H9 (cell line): Measurements from ENCODE around the gene GTF3C1. TPM values are rescaled to one million over a fixed set of nuclear protein-coding genes. Genes with fewer than 3 reads are reported as not detected.

Experiments
- DNase-seq: peaks from one replicate; pipeline ENCODE4 v3.0.0-alpha.2; 2017
- H2AFZ ChIP-seq: one replicate; pipeline ENCODE4 v1.6.1; 2013; ENCODE audit warnings: mild to moderate bottlenecking, low read length, control low read depth, moderate library complexity
- H2AK5ac ChIP-seq: 2 replicates; pipeline ENCODE4 v1.6.1; 2013; ENCODE audit warnings: low read length, control low read depth, mixed read lengths; ENCODE audit not compliant: insufficient read length
- H2BK120ac ChIP-seq: one replicate; pipeline ENCODE4 v1.6.1; 2013; ENCODE audit warnings: low read depth, mild to moderate bottlenecking, low read length, control low read depth, inconsistent platforms; ENCODE audit not compliant: poor library complexity, severe bottlenecking
- H2BK12ac ChIP-seq: 2 replicates; pipeline ENCODE4 v1.6.1; 2013; ENCODE audit warnings: low read length, control low read depth, mixed read lengths, low read depth; ENCODE audit not compliant: insufficient read length
- H2BK15ac ChIP-seq: 2 replicates; pipeline ENCODE4 v1.6.1; 2013; ENCODE audit warnings: low read depth, low read length, control low read depth
- H2BK20ac ChIP-seq: one replicate; pipeline ENCODE4 v1.6.1; 2013; ENCODE audit warnings: low read depth, mild to moderate bottlenecking, low read length, control low read depth, inconsistent platforms; ENCODE audit not compliant: poor library complexity, severe bottlenecking
- H2BK5ac ChIP-seq: 2 replicates; pipeline ENCODE4 v1.6.1; 2013; ENCODE audit warnings: low read length, control low read depth, mixed read lengths; ENCODE audit not compliant: insufficient read length
- H3K14ac ChIP-seq: 2 replicates; pipeline ENCODE4 v1.6.1; 2013; ENCODE audit warnings: low read length, control low read depth; ENCODE audit not compliant: insufficient read depth
- H3K18ac ChIP-seq: 2 replicates; pipeline ENCODE4 v1.6.1; 2013; ENCODE audit warnings: low read depth, mild to moderate bottlenecking, mixed read lengths, low read length, control low read depth; ENCODE audit not compliant: insufficient read length
- H3K23ac ChIP-seq: 2 replicates; pipeline ENCODE4 v1.6.1; 2013; ENCODE audit warnings: low read length, control low read depth, mixed read lengths, low read depth; ENCODE audit not compliant: insufficient read length
- H3K23me2 ChIP-seq: 2 replicates; pipeline ENCODE4 v1.6.1; 2013; ENCODE audit warnings: low read depth, mild to moderate bottlenecking, mixed read lengths, low read length, control low read depth; ENCODE audit not compliant: insufficient read length, poor library complexity, severe bottlenecking
- H3K27ac ChIP-seq: 2 replicates; pipeline ENCODE4 v1.5.1; 2013; ENCODE audit warnings: low read length, control low read depth, mixed read lengths, low read depth; ENCODE audit not compliant: insufficient read length
- H3K27me3 ChIP-seq: 2 replicates; pipeline ENCODE4 v1.6.1; 2013; ENCODE audit warnings: low read length, control low read depth, inconsistent platforms; ENCODE audit not compliant: insufficient read depth
- H3K4ac ChIP-seq: 2 replicates; pipeline ENCODE4 v1.6.1; 2013; ENCODE audit warnings: low read depth, mild to moderate bottlenecking, control low read depth, inconsistent platforms, low read length, moderate library complexity
- H3K4me1 ChIP-seq: 2 replicates; pipeline ENCODE4 v1.6.1; 2013; ENCODE audit warnings: low read length, control low read depth, inconsistent platforms; ENCODE audit not compliant: insufficient read depth
- H3K4me2 ChIP-seq: 2 replicates; pipeline ENCODE4 v1.6.1; 2013; ENCODE audit warnings: low read length, control low read depth, mixed read lengths; ENCODE audit not compliant: insufficient read length, insufficient read depth
- H3K56ac ChIP-seq: 2 replicates; pipeline ENCODE4 v1.6.1; 2013; ENCODE audit warnings: low read depth, mild to moderate bottlenecking, mixed read lengths, low read length, control low read depth; ENCODE audit not compliant: insufficient read length
- H3K79me1 ChIP-seq: 2 replicates; pipeline ENCODE4 v1.6.1; 2013; ENCODE audit warnings: low read depth, mild to moderate bottlenecking, moderate library complexity, low read length, control low read depth, inconsistent platforms; ENCODE audit not compliant: insufficient read depth, poor library complexity, severe bottlenecking
- H3K79me2 ChIP-seq: 2 replicates; pipeline ENCODE4 v1.6.1; 2013; ENCODE audit warnings: low read length, control low read depth, inconsistent platforms; ENCODE audit not compliant: insufficient read depth
- H3K9ac ChIP-seq: 2 replicates; pipeline ENCODE4 v1.6.1; 2013; ENCODE audit warnings: low read length, control low read depth, mixed read lengths; ENCODE audit not compliant: insufficient read length; ENCODE audit errors: extremely low read depth
- H3K9me3 ChIP-seq: one replicate; pipeline ENCODE4 v1.6.1; 2013; ENCODE audit warnings: low read depth, low read length, inconsistent platforms; ENCODE audit not compliant: control insufficient read depth
- H3T11ph ChIP-seq: one replicate; pipeline ENCODE4 v1.6.1; 2013; ENCODE audit warnings: mild to moderate bottlenecking, low read length, control low read depth, inconsistent platforms
- H4K20me1 ChIP-seq: one replicate; pipeline ENCODE4 v1.6.1; 2013; ENCODE audit not compliant: control insufficient read depth, insufficient read length, insufficient read depth
- H4K5ac ChIP-seq: 2 replicates; pipeline ENCODE4 v1.6.1; 2013; ENCODE audit warnings: low read depth, mild to moderate bottlenecking, mixed read lengths, low read length, control low read depth; ENCODE audit not compliant: insufficient read length
- H4K8ac ChIP-seq: replicated peaks from 2 replicates; pipeline ENCODE4 v1.6.1; 2013; ENCODE audit warnings: low read length, control low read depth, mixed read lengths, low read depth; ENCODE audit not compliant: insufficient read length
- H4K91ac ChIP-seq: 2 replicates; pipeline ENCODE4 v1.6.1; 2013; ENCODE audit warnings: low read depth, mild to moderate bottlenecking, moderate library complexity, mixed read lengths, low read length, control low read depth; ENCODE audit not compliant: insufficient read length
- H3K27ac Mint-ChIP-seq, 3 experiments: 2 replicates in 2 of 3; 3 replicates in 1 of 3; pipeline ENCODE4 v1.8.0; 2020 to 2021; ENCODE audit warnings: mixed read lengths in 3 of 3, mild to moderate bottlenecking in 1 of 3, moderate library complexity in 1 of 3
- H3K27me3 Mint-ChIP-seq: 2 replicates; pipeline ENCODE4 v1.8.0; 2021; ENCODE audit warnings: low read depth, mild to moderate bottlenecking, moderate library complexity, mixed read lengths
- H3K36me3 Mint-ChIP-seq, 3 experiments: 2 replicates in 2 of 3; 3 replicates in 1 of 3; pipeline ENCODE4 v1.8.0; 2020 to 2021; ENCODE audit warnings: low read depth in 3 of 3, mixed read lengths in 3 of 3; ENCODE audit not compliant: insufficient read depth in 1 of 3
- H3K4me1 Mint-ChIP-seq, 2 experiments: 2 replicates each; pipeline ENCODE4 v1.8.0; 2020; ENCODE audit warnings: mixed read lengths in 2 of 2
- H3K4me3 Mint-ChIP-seq, 2 experiments: 2 replicates in 1 of 2; 3 replicates in 1 of 2; pipeline ENCODE4 v1.8.0; 2020 to 2021; ENCODE audit warnings: mild to moderate bottlenecking in 2 of 2, mixed read lengths in 2 of 2, moderate library complexity in 1 of 2
- H3K9me3 Mint-ChIP-seq, 2 experiments: 2 replicates in 1 of 2; 3 replicates in 1 of 2; pipeline ENCODE4 v1.8.0; 2020; ENCODE audit warnings: mild to moderate bottlenecking in 2 of 2, mixed read lengths in 2 of 2, moderate library complexity in 1 of 2
- CTCF ChIP-seq: fragments of 200-600 bp; sonication (generic); conservative IDR thresholded peaks from 3 replicates; pipeline ENCODE4 v1.8.0; 2021; ENCODE audit warnings: antibody characterized with exemption, mild to moderate bottlenecking
- WGBS: extraction: QIAGEN DNeasy Blood & Tissue Kit; methylation state at CpG from one replicate; pipeline ENCODE4 v1.1.7; 2013; ENCODE audit warnings: missing lambda C conversion rate, low lambda C conversion rate, mixed read lengths; ENCODE audit not compliant: insufficient read length; ENCODE audit errors: extremely low coverage; 5-methylcytosine and 5-hydroxymethylcytosine counted together
- total RNA-seq: library from RNA; stranded (reverse); gene quantifications from 2 replicates; pipeline ENCODE4 v1.2.1, GENCODE V29; 2021

Gene GTF3C1
- total RNA-seq, 1 experiment from 2014 or later, result 113 TPM

GRCh38 chr16:27566417-27566816 lies 16.7 kb upstream of the GTF3C1 start:
- Histone ChIP-seq H3K79me2 (no peaks in the 10 kb centered on the region), H3K23ac (no peak overlapping the region), H3K18ac (no peak overlapping the region), H3K79me1 (no peaks in the 10 kb centered on the region), H2BK12ac (no peak overlapping the region), H4K20me1 (no peaks in the 10 kb centered on the region), H2BK20ac (no peak overlapping the region), H3K14ac (no peak overlapping the region), H4K8ac (no peak overlapping the region), H3K4me1 (no peaks in the 10 kb centered on the region), H3T11ph (no peak overlapping the region), H2BK15ac (no peak overlapping the region), H3K27me3 (no peaks in the 10 kb centered on the region), H3K4me2 (no peak overlapping the region), H2AFZ (no peak overlapping the region), H4K5ac (no peak overlapping the region), H3K23me2 (no peaks in the 10 kb centered on the region), H3K56ac (no peak overlapping the region), H3K27ac (no peak overlapping the region), H2AK5ac (no peak overlapping the region), H4K91ac (no peak overlapping the region), H3K9ac (no peak overlapping the region), H3K4ac (no peak overlapping the region), H2BK5ac (no peak overlapping the region), H3K9me3 (no peaks in the 10 kb centered on the region), H2BK120ac (no peak overlapping the region)
- no peak for TF ChIP-seq CTCF
- no peaks in the 10 kb centered on the region for H3K36me3 Mint-ChIP-seq
- no peak for DNase-seq
- no CpG with 5 or more reads among the region's 6 CpGs for WGBS
- no peaks in the 10 kb centered on the region for H3K9me3 Mint-ChIP-seq
- H3K4me3 Mint-ChIP-seq, result no peak overlapping the region
- H3K27me3 Mint-ChIP-seq, result no peaks in the 10 kb centered on the region
- H3K27ac Mint-ChIP-seq, result no peak overlapping the region
- H3K4me1 Mint-ChIP-seq, result no peaks in the 10 kb centered on the region
